HG03354 (cell line): ENCODE measurements around the gene MAP2K6.

Source experiments
- ATAC-seq: cut with Tn5 transposase; IDR thresholded peaks from one replicate; pipeline ENCODE4 v1.9.1; 2021; ENCODE audit warnings: mild to moderate bottlenecking; ENCODE audit not compliant: unreplicated experiment, poor library complexity, severe bottlenecking

The MAP2K6 gene

DNA sequence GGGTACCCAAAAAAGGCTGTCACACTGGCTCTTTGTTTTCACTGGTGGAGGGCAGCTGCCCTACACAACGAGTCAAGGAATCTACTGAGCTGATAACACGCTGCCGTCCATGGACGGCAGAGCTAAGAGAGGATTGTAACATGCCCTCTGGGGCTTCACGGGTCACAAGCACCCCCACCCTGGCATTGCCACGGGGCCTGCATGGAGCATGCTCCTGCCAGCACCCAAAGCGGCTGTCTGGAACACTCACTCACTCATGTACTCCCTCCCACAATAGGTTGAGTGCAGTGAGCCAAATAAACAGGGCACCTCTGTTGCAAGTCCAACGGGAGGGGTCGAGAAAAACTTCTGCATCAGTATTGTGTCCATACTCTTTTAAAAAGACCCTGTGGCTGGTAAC is 181.6 kb downstream of the MAP2K6 start:
- ATAC-seq, result no peak

GRCh38 chr17:69597898-69598692 is 183.6 kb downstream of the MAP2K6 start:
- no peak for ATAC-seq

GRCh38 chr17:69602972-69603371 is 188.5 kb downstream of the MAP2K6 start:
- no peak for ATAC-seq
